ENCODE results near the gene PCBD2.

The PCBD2 gene

GRCh38 chr5:135012033-135012588, 107.2 kb downstream of the PCBD2 start:
- no peaks in the 10 kb centered on the region for H3K9me3 ChIP-seq (ENCODE audit: low read length)
- no peak overlapping the region for H3K9ac ChIP-seq (ENCODE audit: low read length)
- H3F3A ChIP-seq (ENCODE audit: insufficient read depth, low read length) = no peaks in the 10 kb centered on the region
- H3K4me1 ChIP-seq (ENCODE audit: insufficient read depth, low read length, severe bottlenecking) = no peaks in the 10 kb centered on the region
- H3K4me2 ChIP-seq (ENCODE audit: low read length) = no peak overlapping the region
- H2AFZ ChIP-seq (ENCODE audit: low read length) = no peak overlapping the region
- H4K20me1 ChIP-seq (ENCODE audit: insufficient read depth, low read length) = no peaks in the 10 kb centered on the region
- H3K4me3 ChIP-seq (ENCODE audit: low read depth, low read length, poor library complexity, severe bottlenecking) = no peak overlapping the region
- H3K9me2 ChIP-seq (ENCODE audit: low read depth, low read length) = no peaks in the 10 kb centered on the region
- TF ChIP-seq EZH2 (IDR thresholded peaks at IDR 0.05; ENCODE audit: borderline replicate concordance, low read length) (no peak), CTCF (IDR thresholded peaks at IDR 0.05; ENCODE audit: low read length) (no peak)
- H3K36me3 ChIP-seq (ENCODE audit: insufficient read depth, low read length) = no peaks in the 10 kb centered on the region
- H3K27me3 ChIP-seq (ENCODE audit: insufficient read depth, low read length) = no peaks in the 10 kb centered on the region
- no peaks in the 10 kb centered on the region for H3K79me2 ChIP-seq (ENCODE audit: insufficient read depth, low read length)
- H3K27ac ChIP-seq (ENCODE audit: low read depth, low read length, poor library complexity, severe bottlenecking) = no peak overlapping the region
